H9 (cell line): ENCODE measurements around the gene ARMC5. TPM values are rescaled to one million over a fixed set of nuclear protein-coding genes. Genes with fewer than 3 reads are reported as not detected.

ENCODE experiments used
- DNase-seq: peaks from one replicate; pipeline ENCODE4 v3.0.0-alpha.2; 2017
- H2AFZ ChIP-seq: one replicate; pipeline ENCODE4 v1.6.1; 2013; ENCODE audit warnings: mild to moderate bottlenecking, low read length, control low read depth, moderate library complexity
- H2AK5ac ChIP-seq: 2 replicates; pipeline ENCODE4 v1.6.1; 2013; ENCODE audit warnings: low read length, control low read depth, mixed read lengths; ENCODE audit not compliant: insufficient read length
- H2BK120ac ChIP-seq: one replicate; pipeline ENCODE4 v1.6.1; 2013; ENCODE audit warnings: low read depth, mild to moderate bottlenecking, low read length, control low read depth, inconsistent platforms; ENCODE audit not compliant: poor library complexity, severe bottlenecking
- H2BK12ac ChIP-seq: 2 replicates; pipeline ENCODE4 v1.6.1; 2013; ENCODE audit warnings: low read length, control low read depth, mixed read lengths, low read depth; ENCODE audit not compliant: insufficient read length
- H2BK15ac ChIP-seq: 2 replicates; pipeline ENCODE4 v1.6.1; 2013; ENCODE audit warnings: low read depth, low read length, control low read depth
- H2BK20ac ChIP-seq: one replicate; pipeline ENCODE4 v1.6.1; 2013; ENCODE audit warnings: low read depth, mild to moderate bottlenecking, low read length, control low read depth, inconsistent platforms; ENCODE audit not compliant: poor library complexity, severe bottlenecking
- H2BK5ac ChIP-seq: 2 replicates; pipeline ENCODE4 v1.6.1; 2013; ENCODE audit warnings: low read length, control low read depth, mixed read lengths; ENCODE audit not compliant: insufficient read length
- H3K14ac ChIP-seq: 2 replicates; pipeline ENCODE4 v1.6.1; 2013; ENCODE audit warnings: low read length, control low read depth; ENCODE audit not compliant: insufficient read depth
- H3K18ac ChIP-seq: 2 replicates; pipeline ENCODE4 v1.6.1; 2013; ENCODE audit warnings: low read depth, mild to moderate bottlenecking, mixed read lengths, low read length, control low read depth; ENCODE audit not compliant: insufficient read length
- H3K23ac ChIP-seq: 2 replicates; pipeline ENCODE4 v1.6.1; 2013; ENCODE audit warnings: low read length, control low read depth, mixed read lengths, low read depth; ENCODE audit not compliant: insufficient read length
- H3K23me2 ChIP-seq: 2 replicates; pipeline ENCODE4 v1.6.1; 2013; ENCODE audit warnings: low read depth, mild to moderate bottlenecking, mixed read lengths, low read length, control low read depth; ENCODE audit not compliant: insufficient read length, poor library complexity, severe bottlenecking
- H3K27ac ChIP-seq: 2 replicates; pipeline ENCODE4 v1.5.1; 2013; ENCODE audit warnings: low read length, control low read depth, mixed read lengths, low read depth; ENCODE audit not compliant: insufficient read length
- H3K27me3 ChIP-seq: 2 replicates; pipeline ENCODE4 v1.6.1; 2013; ENCODE audit warnings: low read length, control low read depth, inconsistent platforms; ENCODE audit not compliant: insufficient read depth
- H3K4ac ChIP-seq: 2 replicates; pipeline ENCODE4 v1.6.1; 2013; ENCODE audit warnings: low read depth, mild to moderate bottlenecking, control low read depth, inconsistent platforms, low read length, moderate library complexity
- H3K4me1 ChIP-seq: 2 replicates; pipeline ENCODE4 v1.6.1; 2013; ENCODE audit warnings: low read length, control low read depth, inconsistent platforms; ENCODE audit not compliant: insufficient read depth
- H3K4me2 ChIP-seq: 2 replicates; pipeline ENCODE4 v1.6.1; 2013; ENCODE audit warnings: low read length, control low read depth, mixed read lengths; ENCODE audit not compliant: insufficient read length, insufficient read depth
- H3K56ac ChIP-seq: 2 replicates; pipeline ENCODE4 v1.6.1; 2013; ENCODE audit warnings: low read depth, mild to moderate bottlenecking, mixed read lengths, low read length, control low read depth; ENCODE audit not compliant: insufficient read length
- H3K79me1 ChIP-seq: 2 replicates; pipeline ENCODE4 v1.6.1; 2013; ENCODE audit warnings: low read depth, mild to moderate bottlenecking, moderate library complexity, low read length, control low read depth, inconsistent platforms; ENCODE audit not compliant: insufficient read depth, poor library complexity, severe bottlenecking
- H3K79me2 ChIP-seq: 2 replicates; pipeline ENCODE4 v1.6.1; 2013; ENCODE audit warnings: low read length, control low read depth, inconsistent platforms; ENCODE audit not compliant: insufficient read depth
- H3K9ac ChIP-seq: 2 replicates; pipeline ENCODE4 v1.6.1; 2013; ENCODE audit warnings: low read length, control low read depth, mixed read lengths; ENCODE audit not compliant: insufficient read length; ENCODE audit errors: extremely low read depth
- H3K9me3 ChIP-seq: one replicate; pipeline ENCODE4 v1.6.1; 2013; ENCODE audit warnings: low read depth, low read length, inconsistent platforms; ENCODE audit not compliant: control insufficient read depth
- H3T11ph ChIP-seq: one replicate; pipeline ENCODE4 v1.6.1; 2013; ENCODE audit warnings: mild to moderate bottlenecking, low read length, control low read depth, inconsistent platforms
- H4K20me1 ChIP-seq: one replicate; pipeline ENCODE4 v1.6.1; 2013; ENCODE audit not compliant: control insufficient read depth, insufficient read length, insufficient read depth
- H4K5ac ChIP-seq: 2 replicates; pipeline ENCODE4 v1.6.1; 2013; ENCODE audit warnings: low read depth, mild to moderate bottlenecking, mixed read lengths, low read length, control low read depth; ENCODE audit not compliant: insufficient read length
- H4K8ac ChIP-seq: replicated peaks from 2 replicates; pipeline ENCODE4 v1.6.1; 2013; ENCODE audit warnings: low read length, control low read depth, mixed read lengths, low read depth; ENCODE audit not compliant: insufficient read length
- H4K91ac ChIP-seq: 2 replicates; pipeline ENCODE4 v1.6.1; 2013; ENCODE audit warnings: low read depth, mild to moderate bottlenecking, moderate library complexity, mixed read lengths, low read length, control low read depth; ENCODE audit not compliant: insufficient read length
- H3K27ac Mint-ChIP-seq, 3 experiments: 2 replicates in 2 of 3; 3 replicates in 1 of 3; pipeline ENCODE4 v1.8.0; 2020 to 2021; ENCODE audit warnings: mixed read lengths in 3 of 3, mild to moderate bottlenecking in 1 of 3, moderate library complexity in 1 of 3
- H3K27me3 Mint-ChIP-seq: 2 replicates; pipeline ENCODE4 v1.8.0; 2021; ENCODE audit warnings: low read depth, mild to moderate bottlenecking, moderate library complexity, mixed read lengths
- H3K36me3 Mint-ChIP-seq, 3 experiments: 2 replicates in 2 of 3; 3 replicates in 1 of 3; pipeline ENCODE4 v1.8.0; 2020 to 2021; ENCODE audit warnings: low read depth in 3 of 3, mixed read lengths in 3 of 3; ENCODE audit not compliant: insufficient read depth in 1 of 3
- H3K4me1 Mint-ChIP-seq, 2 experiments: 2 replicates each; pipeline ENCODE4 v1.8.0; 2020; ENCODE audit warnings: mixed read lengths in 2 of 2
- H3K4me3 Mint-ChIP-seq, 2 experiments: 2 replicates in 1 of 2; 3 replicates in 1 of 2; pipeline ENCODE4 v1.8.0; 2020 to 2021; ENCODE audit warnings: mild to moderate bottlenecking in 2 of 2, mixed read lengths in 2 of 2, moderate library complexity in 1 of 2
- H3K9me3 Mint-ChIP-seq, 2 experiments: 2 replicates in 1 of 2; 3 replicates in 1 of 2; pipeline ENCODE4 v1.8.0; 2020; ENCODE audit warnings: mild to moderate bottlenecking in 2 of 2, mixed read lengths in 2 of 2, moderate library complexity in 1 of 2
- CTCF ChIP-seq: fragments of 200-600 bp; sonication (generic); conservative IDR thresholded peaks from 3 replicates; pipeline ENCODE4 v1.8.0; 2021; ENCODE audit warnings: antibody characterized with exemption, mild to moderate bottlenecking
- total RNA-seq: library from RNA; stranded (reverse); gene quantifications from 2 replicates; pipeline ENCODE4 v1.2.1, GENCODE V29; 2021

ARMC5 gene
- total RNA-seq, 1 experiment from 2014 or later, result 18.7 TPM

DNA sequence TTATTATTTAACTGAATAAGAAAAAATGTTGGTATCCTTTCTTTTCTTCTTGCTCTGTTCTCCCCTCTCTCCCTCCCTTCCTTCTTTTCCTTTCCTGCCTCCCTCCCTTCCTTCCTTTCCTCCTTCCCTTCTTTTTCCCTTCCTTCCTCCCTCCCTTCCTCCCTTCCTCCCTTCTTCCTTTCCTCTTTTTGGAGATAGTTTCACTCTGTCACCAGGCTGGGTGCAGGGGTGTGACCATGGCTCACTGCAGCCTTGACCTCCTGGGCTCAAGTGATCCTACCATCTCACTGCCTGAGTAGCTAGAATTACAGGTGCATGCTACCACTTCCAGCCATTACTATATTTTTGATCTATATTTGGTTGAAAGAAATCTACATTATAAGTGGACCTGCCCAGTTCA is 54.6 kb downstream of the ARMC5 start:
- peaks cover 15 to 21% of the 10 kb centered on the region in 2 experiments for H3K9me3 Mint-ChIP-seq
- Histone ChIP-seq H3K79me2 (no peaks in the 10 kb centered on the region), H3K9me3 (no peaks in the 10 kb centered on the region), H3K23ac (no peak overlapping the region), H3K4me1 (no peaks in the 10 kb centered on the region), H3K4me2 (no peak overlapping the region), H4K20me1 (no peaks in the 10 kb centered on the region), H3K14ac (no peak overlapping the region), H2AK5ac (no peak overlapping the region), H2BK120ac (no peak overlapping the region), H3K9ac (no peak overlapping the region), H3K27ac (no peak overlapping the region), H4K91ac (no peak overlapping the region), H3K56ac (no peak overlapping the region), H3K27me3 (no peaks in the 10 kb centered on the region), H2BK20ac (no peak overlapping the region), H4K8ac (no peak overlapping the region), H3K4ac (no peak overlapping the region), H2BK15ac (no peak overlapping the region), H3K18ac (no peak overlapping the region), H3K23me2 (no peaks in the 10 kb centered on the region), H4K5ac (no peak overlapping the region), H3T11ph (no peak overlapping the region), H2BK5ac (no peak overlapping the region), H3K79me1 (no peaks in the 10 kb centered on the region), H2BK12ac (no peak overlapping the region), H2AFZ (no peak overlapping the region)
- H3K4me3 Mint-ChIP-seq, result no peak overlapping the region; a peak in 1 of 5 replicates
- DNase-seq, result no peak
- peaks cover 4% of the 10 kb centered on the region for H3K27me3 Mint-ChIP-seq
- H3K4me1 Mint-ChIP-seq, result peaks cover 21 to 33% of the 10 kb centered on the region in 2 experiments
- H3K27ac Mint-ChIP-seq, result peak overlapping the region in 1 of 3 experiments; percentile 90; a peak in 1 of 7 replicates
- H3K36me3 Mint-ChIP-seq, result peaks cover 4 to 5% (median 4%) of the 10 kb centered on the region in 3 experiments; a peak in 6 of 7 replicates
- TF ChIP-seq CTCF, result no peak

Other genes with a start within 250 kb of the ARMC5 start
- gene TRIM72, start 245.4 kb upstream of the ARMC5 start, total RNA-seq, result 1.2 and 1.3 TPM in 2 replicates
- 0.70 and 2.1 TPM in 2 replicates for gene PYDC1, start 242.4 kb upstream of the ARMC5 start, total RNA-seq
- gene ITGAM, start 199.5 kb upstream of the ARMC5 start, total RNA-seq, result 0.18 and 0.33 TPM in 2 replicates
- gene ITGAX, start 104.3 kb upstream of the ARMC5 start, total RNA-seq, result 0.15 and 0.28 TPM in 2 replicates
- not detected in 2 replicates for gene ITGAD, start 66.2 kb upstream of the ARMC5 start, total RNA-seq
- gene COX6A2, start 31.1 kb upstream of the ARMC5 start, total RNA-seq, result not detected in 2 replicates
- 0.22 and 0.37 TPM in 2 replicates for gene ZNF843, start 16.7 kb upstream of the ARMC5 start, total RNA-seq
- gene TGFB1I1, start 12.7 kb downstream of the ARMC5 start, total RNA-seq, result 15.4 and 15.5 TPM in 2 replicates
- gene SLC5A2, start 23.6 kb downstream of the ARMC5 start, total RNA-seq, result 0.52 and 1.3 TPM in 2 replicates
- 33.4 and 33.6 TPM in 2 replicates for gene RUSF1, start 48.9 kb downstream of the ARMC5 start, total RNA-seq
- 1.6 TPM in 1 of 2 replicates, not detected in the other for gene AHSP, start 68.4 kb downstream of the ARMC5 start, total RNA-seq